H1 (cell line): ENCODE results near the gene CHST3.

ENCODE experiments used
- EP300 ChIP-seq, 2 experiments: IDR thresholded peaks; 1 replicate in 1 of 2; 2 replicates in 1 of 2; pipeline ENCODE4 v1.6.1; 2011 to 2012; ENCODE audit warnings: low read depth in 2 of 2, low read length in 2 of 2, mild to moderate bottlenecking in 2 of 2, borderline replicate concordance in 1 of 2, inconsistent platforms in 1 of 2, moderate library complexity in 1 of 2
- MAFK ChIP-seq: IDR thresholded peaks from 2 replicates; pipeline ENCODE4 v1.6.1; 2012; ENCODE audit warnings: low read depth, mild to moderate bottlenecking, improper control_type of control experiment, low read length
- POLR2A ChIP-seq, 2 experiments: IDR thresholded peaks; 1 replicate in 1 of 2; 2 replicates in 1 of 2; pipeline ENCODE4 v1.6.1; 2011; ENCODE audit warnings: low read depth in 2 of 2, low read length in 2 of 2, mild to moderate bottlenecking in 2 of 2; ENCODE audit errors: control extremely low read depth in 1 of 2
- POLR2AphosphoS5 ChIP-seq: IDR thresholded peaks from 2 replicates; pipeline ENCODE4 v1.6.1; 2011; ENCODE audit warnings: low read depth, low read length

DNA sequence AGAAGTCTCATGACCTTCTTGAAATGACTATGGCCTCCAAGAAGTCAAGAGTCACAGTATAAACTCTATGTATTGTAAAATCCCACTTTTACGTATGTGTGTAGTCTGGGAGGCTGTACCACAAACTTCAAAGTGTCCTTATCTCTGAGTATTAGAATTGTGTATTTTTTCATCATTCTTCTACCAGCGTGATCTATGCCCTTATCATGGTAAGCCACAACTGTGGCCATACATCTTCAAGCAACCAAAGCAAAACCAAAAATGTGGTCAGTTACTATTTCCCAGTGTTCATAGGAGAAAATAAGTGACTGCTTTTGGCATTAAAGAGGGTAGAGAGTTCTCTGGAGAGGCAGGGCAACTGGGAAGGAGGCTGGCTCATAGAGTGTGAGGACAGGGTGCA, 81.4 kb downstream of the CHST3 start:
- TF ChIP-seq MAFK: no peak
- no peak for TF ChIP-seq POLR2AphosphoS5
- TF ChIP-seq POLR2A (IDR thresholded peaks at IDR 0.05; ENCODE audit: control extremely low read depth in 1 of 2, low read depth in 2 of 2, low read length in 2 of 2): no peak
- no peak for TF ChIP-seq EP300 (IDR thresholded peaks at IDR 0.05; ENCODE audit: borderline replicate concordance in 1 of 2, low read depth in 2 of 2, low read length in 2 of 2)
